HG03159 (cell line): Measurements from ENCODE around the gene PDCD4.

Experiments
- ATAC-seq: cut with Tn5 transposase; IDR thresholded peaks from one replicate; pipeline ENCODE4 v1.9.1; 2021; ENCODE audit warnings: mild to moderate bottlenecking, moderate library complexity; ENCODE audit not compliant: unreplicated experiment

PDCD4 gene

DNA sequence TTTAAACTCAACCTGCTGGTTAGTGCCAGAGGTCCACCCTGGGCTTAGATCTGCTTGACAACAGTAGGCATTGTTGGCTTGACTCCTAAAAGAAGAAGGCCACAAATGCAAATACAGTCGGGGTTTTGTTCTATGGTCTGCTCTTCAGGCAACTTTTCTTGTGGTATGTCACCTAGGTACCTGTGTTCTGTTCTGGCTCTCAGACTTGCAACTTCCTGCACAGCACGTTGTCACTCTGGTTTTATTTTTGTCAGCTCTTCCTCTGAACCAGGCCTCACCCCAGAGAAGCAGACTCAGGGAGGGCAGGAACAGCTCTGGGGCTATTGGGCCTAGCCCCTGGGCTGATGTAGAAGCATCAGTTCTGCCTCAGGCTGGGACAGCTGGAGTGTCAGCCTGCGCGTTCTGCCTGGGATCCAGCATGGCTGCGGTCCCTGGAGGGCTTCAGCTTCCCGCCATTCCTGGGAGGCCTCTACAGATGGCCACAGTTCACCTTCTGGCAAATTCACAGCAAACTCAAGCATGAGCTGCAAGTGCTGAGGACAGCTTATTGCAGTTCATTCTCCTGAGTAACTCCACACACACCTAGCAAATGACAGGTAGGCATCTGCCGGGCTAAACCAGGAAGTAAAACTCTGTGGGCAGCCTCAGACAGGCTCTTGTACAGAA lies 11.0 kb upstream of the PDCD4 start:
- ATAC-seq: peak; percentile 60

DNA sequence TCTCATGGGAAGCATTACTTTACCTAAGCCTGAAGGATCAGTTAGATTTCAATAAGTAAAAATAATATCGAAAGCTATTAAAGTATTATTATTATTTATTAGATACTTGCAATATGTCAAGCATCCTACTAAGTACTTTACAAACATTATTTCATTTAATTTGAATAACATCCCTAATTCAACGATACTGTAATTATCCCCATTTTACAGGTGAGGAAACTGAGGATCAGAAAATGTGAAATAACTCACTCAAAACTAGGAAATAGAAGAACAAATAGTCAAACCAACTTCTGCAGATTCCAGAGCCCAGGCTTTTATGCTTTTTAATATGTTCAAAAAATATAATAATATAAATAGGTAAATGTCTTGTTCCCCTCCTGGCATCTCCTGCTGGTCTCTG lies 10.3 kb upstream of the PDCD4 start:
- ATAC-seq: no peak

DNA sequence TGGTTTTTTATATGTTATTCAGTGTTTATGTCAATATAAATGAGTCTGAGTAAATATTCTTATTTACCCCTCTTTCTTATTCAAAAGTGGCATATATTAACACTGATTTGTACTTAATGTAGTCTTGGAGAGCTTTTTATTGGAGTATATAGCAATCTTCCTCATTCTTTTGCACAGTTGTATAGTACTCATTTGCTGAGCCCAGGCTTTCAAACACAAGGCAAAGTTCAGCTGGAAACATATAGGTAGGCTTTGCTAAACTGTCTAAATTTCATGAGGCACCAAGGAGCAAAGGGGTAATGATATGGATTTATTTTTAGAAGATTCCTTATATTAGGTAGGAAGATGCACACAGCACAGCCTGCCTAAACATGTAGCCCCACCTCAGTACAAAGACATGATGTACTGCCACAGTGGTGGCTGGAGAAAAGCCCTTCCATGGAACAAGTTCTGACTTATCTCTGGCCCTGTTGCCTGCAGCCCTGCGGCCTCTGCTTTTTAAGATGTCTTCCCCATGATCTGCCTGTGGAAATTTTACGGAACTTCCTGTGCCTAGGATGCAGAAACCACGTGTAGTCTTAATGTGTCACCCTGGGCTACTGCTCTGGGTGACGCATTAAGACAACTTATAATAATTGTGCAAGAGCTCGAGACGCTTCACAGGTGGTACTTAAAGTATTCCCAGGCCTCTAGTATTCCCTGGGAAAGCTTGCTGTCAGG lies 9.6 kb upstream of the PDCD4 start:
- ATAC-seq: no peak

DNA sequence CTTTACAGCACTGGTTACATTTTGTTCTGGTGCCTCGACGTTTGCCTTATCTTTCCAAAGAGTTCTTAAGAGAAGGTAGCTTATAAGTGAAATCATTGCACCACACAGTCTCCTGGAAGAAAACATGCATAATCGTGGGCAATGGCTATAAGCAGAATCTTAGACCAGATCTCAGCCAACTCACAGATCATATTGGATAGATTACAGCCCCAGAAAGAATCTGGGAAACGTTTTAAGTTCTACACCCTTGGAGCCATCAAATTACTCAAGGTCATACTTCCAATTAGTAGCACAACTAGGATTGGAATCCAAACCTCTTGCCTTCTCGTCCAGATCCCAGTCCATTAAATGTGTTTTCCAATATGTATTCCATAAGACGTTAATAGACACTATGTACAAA lies 8.8 kb upstream of the PDCD4 start:
- no peak for ATAC-seq

DNA sequence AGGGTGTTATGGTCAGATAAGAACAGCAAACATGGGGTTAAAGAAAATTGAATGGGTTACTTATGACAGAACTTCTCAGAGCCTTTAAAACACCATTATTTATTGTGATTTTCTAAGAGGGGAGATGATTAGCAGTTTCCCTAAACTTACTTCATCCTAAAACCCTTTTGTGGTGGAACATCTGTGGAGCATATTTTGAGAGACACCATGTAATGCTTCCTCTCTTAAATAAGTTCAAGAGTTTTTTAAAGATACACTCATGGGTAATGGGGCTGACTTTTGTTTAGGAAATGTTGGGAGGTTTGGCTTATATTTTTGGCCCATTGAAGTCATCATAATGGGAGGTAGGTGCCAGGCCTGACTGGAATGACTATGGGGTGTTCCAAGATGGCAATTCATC lies 8.4 kb upstream of the PDCD4 start:
- ATAC-seq: no peak

DNA sequence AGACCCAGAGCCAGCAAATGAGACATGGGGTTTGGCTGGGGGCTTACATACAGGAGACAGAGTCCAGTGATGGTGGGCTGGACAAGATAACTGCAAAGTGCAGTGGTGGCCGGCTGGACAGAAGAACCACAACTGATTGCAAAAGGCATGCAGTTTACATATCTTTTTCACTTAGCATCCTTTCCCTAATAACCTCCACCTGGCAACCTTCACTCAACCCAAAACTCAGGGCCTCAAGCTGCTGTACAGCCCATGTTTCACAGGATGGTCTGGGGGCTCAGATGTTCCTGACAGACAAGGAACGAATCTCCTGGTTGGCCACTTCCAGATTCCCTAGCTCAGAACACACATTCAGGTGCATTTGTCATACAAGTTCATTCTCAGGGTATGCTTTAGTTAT lies 7.8 kb upstream of the PDCD4 start:
- no peak for ATAC-seq

DNA sequence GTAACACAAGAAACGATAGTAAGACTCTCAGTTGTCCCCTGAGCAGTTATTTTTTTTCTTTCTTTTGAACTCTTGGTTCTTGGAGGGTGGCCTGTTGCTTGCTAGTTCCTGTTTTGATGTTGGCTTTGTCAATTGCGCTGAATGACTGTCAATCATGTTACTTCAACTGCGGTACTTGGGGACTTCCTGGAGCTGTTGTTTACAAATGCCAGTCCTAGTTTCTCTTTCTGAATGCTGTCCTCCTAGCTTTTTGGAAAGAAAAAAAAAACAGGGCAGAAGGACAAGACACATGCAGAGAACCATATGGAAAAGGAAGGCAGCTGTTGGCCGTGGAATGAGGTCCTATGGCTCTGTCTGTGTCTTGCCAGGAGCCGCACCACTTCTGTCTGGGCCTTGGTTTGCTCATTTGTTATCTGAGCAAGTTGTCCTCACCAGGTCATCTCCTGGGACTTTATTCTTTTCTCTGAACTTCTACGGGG lies 7.0 kb upstream of the PDCD4 start:
- ATAC-seq: peak; percentile 57

DNA sequence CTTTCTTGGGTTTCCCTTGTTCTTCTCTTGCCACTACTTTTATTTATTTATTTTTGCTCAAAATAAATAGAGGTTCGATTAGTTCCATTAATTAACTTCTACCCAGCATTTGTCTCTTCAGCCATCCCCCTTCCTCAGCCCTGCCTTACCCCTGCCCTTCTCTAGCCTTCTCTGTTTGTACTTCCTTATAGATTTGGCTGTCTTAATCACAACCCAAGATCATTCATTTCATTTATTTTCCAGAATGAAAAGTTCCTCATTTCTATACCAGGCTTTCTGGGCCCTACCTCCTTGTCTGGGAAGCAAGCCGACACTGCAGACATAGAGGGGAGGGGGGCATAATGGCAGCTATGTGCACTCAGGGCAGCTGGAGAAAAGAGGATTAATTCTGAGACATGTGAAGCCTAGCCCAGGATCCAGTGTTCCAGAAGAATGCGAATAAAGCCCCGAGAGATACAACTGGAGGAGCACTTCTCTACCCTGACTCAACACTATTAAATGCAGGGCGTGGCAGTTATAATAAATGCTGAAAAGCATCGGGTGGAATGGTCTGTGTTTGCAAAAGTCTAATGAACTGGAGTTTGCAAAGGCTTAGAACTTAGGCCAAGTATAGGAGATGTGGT lies 6.4 kb upstream of the PDCD4 start:
- ATAC-seq: no peak

DNA sequence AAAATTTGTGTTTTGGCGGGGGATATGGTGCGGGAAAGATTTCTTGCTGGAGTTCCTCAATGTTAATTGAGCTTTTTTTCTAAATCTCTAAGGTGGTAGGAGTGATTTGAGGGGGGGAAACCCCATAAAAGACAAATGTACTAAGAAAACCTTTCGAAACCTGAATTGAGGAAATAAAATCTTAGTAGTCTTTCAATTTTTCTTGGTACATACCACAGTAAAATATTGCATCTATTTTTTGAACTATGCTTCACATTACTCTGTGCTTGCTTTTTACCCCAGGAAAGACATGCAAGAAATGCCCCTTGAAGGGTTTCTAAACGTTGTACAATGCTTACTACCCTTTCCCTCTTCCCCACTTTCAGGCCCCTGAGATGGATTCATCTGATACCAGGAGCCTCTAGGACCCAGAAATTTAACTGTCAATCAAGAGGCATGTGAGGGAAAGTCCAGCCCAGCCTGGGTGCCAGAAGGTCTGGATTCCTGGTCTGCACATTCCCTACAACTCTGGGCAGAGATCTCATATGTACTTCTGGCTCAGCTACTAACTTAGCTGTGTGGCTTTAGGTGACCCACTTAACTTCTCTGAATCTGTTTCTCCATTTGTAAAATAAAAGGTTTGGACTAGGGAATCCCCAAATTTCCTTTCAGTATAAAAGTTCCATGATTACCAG lies 5.8 kb upstream of the PDCD4 start:
- no peak for ATAC-seq

DNA sequence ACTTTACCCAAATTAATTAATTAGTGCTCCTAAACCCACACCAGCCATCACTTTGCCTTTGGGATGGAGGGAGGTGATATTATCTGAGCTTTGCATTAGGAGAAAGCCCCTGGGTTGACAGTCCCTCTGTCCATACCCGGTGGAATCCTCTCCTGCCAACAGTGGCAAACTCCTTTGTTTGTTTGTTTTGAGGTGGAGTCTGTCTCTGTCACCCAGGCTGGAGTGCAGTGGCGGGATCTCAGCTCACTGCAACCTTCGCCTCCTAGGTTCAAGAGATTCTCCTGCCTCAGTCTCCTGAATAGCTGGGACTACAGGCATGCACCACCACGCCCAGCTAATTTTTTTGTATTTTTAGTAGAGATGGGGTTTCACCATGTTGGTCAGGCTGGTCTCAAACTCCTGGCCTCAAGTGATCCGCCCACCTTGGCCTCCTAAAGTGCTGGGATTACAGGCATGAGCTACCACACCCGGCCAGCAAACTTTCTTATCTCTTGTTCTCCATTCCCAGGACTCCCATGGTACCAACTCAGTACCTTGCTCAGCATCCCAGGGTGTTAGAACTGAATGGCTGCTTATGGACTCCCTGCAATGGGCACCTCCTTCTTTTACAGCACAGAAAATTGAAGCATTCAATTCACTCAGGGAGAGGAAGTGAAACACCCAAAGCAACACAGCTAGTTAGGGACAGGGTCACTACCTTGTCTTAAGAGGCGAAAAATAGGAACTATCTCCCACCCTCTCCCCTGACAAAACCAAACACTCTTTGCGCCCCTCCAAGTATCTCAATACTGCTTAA lies 4.5 kb upstream of the PDCD4 start:
- peak; percentile 39 for ATAC-seq

DNA sequence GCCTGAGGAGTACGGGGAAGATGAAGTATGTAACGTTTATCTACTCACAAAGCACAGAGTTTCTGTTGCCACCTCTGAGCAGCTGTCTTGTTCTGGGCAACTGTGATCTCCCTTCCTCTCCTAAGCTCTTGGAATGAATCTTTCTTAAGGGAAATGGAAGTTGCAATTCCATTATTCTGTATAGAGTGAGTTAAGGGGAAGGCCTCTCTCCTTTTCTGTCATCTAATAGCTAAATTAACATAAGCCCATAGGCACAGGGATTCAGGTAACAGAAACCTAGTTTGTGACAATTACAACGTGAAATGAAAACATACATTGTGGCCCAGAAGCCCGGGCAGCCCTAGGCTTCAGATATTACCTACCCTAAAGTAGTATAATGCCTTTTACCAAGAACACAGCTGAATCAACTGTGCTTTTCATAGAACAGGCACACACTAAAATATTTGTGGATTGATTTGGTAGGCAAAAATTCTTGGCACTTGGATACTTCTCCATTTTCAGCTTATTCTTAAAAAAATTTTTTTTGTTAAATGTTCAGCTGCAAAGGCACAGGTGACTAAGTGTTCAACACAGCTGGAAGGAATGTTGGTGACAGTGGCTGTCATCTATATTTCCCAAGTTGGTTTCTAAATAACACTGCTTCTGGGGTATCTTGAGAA lies 3.8 kb upstream of the PDCD4 start:
- ATAC-seq: no peak

DNA sequence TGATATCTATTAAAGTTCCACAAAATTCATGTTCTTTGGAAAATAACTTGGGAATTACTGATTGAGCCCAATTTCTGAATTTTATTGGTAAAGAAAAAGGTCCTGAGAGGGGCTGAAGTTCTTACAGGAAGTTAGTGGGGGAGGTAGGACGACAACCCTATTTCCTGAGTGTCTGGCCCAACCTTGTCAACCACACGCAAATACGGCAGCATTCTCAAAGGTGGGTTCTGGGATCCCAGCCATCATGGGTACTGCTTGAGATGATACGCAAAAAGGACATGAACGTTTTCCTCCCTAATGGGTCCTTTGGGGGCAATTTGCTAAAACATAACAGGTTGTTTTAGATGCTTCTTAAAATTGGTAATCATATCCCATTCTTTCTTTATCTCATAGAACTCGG lies 2.7 kb upstream of the PDCD4 start:
- no peak for ATAC-seq

DNA sequence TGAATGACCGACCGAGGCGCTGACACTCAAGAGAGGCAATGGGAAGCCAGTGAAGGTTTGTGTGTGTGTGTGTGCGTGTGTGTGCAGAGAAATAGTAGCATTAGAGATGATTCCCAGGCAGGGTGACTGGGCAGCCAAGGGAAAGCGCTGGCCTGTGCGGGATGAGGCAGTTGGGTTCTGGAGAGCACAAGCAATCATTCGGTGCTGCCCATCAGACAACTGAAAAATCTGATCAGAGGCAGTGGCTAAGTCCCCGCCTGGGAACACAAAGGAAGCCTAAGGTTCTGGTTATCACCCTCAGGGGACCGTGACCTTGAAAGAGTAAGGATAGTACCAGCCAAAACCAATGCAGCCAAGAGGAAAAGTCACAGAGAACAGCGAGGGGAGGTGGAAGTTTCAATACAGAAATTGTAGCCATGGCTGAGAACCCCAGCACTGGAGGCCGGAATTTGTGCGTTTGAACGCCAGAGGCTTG lies 868 bp upstream of the PDCD4 start:
- ATAC-seq: no peak

DNA sequence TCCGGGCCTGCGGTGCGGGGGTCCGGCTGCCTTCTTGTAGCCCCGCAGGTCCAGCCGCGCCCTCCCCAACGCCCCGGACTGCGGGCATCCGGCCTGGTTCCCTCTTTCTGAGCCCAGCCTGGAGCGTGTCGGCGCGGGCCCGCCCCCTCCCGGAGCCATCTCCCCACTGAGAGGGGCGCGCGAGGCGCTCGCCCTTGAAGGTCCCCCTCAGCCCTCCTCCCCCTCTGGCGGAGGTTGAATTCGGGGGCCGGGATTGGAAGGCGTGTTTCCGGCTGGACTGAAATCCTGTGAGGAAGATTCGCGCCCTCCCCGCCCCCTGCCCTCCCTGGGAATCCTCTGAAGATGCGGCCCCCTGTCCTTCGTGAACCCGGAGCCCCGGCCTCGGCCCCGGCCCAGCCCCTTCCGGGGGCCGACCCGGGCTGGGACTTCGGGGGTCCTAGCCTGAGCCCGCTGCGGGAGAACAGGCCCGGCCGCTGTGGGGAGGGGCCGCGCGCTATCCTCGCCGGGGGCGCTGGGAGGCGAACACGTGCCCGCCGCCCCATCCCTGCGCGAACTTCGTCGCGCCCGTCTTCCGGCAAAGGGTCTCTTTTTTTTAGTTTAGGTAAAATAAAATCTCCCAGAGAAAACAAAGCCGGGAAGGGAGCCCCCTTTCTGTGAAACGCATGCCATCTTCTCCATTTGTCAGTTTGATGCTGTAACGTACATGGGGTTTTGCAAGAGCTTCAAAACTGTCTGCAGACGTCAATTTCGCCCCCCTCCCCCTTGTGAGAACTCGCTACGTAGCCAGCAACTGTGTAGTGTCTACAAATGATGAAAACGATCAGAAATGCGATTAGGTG lies 636 bp downstream of the PDCD4 start:
- ATAC-seq: peak; percentile 40

DNA sequence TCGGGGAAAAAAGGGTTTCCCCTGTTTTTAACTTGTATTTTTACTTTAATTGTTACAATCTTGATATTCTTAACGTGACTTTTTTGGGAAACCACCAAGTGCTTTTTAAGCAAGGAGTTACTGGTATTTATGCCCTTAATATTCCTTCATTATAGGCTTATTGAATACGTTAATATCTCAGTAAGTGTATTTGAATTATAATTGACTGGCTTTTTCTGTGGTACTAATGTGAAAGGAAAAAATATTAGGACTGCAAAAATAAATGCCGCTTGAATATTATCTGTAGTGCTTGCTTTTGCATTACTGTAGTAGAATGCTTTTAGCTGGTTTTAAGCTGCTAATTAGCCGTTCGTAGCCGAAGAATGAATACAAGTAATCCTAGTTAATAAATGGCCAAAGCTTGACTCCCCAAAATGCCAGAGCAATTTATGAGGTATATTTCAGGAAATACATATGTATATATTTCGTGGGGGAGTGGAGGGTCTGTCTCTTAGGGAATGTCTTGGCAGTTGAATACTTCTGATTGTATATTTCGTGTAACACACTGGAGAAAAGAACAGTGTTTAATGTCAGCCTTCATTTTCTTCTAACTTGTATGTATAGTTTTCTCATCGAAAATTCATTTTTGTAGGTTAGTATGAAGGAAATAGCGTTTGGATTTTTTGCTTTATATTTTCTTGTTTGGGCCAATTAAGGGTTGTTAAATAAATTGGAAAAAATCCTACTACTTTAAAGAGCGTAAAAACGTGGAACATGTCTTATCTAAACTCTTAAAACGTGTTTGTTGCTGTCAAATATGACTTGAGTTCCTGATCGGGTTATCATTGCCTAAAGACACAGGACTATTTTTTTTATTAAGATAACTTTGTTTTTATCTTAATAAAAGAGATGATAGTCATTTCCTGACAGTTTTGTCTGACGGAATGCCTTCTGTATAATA lies 1.5 kb downstream of the PDCD4 start:
- no peak for ATAC-seq

DNA sequence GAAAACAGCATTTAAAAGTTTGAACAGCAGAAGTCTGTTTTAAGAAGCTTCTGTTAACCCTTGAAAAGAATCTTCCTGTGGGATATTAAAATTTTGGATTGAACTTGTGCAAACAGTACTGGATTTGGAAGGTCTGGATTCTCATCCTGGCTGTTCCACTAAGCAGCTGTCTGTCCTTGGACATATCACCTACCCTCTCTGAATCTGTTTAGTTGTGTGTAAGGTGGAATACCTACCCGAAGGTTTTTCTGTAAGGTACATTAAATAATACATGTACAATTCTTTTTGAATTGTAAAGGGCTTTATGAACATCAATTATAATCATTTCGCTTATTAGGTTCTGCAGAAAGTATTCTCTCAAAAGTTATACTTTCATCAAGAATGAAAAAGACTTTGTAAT lies 2.2 kb downstream of the PDCD4 start:
- ATAC-seq: no peak

DNA sequence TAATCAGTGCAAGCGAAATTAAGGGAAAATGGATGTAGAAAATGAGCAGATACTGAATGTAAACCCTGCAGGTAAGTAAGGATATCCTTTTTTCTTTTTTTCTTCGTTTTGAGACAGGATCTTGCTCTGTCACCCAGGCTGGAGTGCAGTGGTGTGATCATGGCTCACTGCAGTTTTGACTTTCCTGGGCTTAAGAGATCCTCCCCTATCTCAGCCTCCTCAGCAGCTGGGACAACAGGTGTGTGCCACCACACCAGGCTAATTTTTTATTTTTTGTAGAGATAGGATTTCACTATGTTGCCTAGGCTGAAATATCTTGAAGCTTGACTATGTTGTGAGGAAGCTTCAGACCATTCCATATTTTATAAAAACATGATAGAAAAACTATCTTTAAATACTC lies 4.3 kb downstream of the PDCD4 start:
- ATAC-seq: no peak

DNA sequence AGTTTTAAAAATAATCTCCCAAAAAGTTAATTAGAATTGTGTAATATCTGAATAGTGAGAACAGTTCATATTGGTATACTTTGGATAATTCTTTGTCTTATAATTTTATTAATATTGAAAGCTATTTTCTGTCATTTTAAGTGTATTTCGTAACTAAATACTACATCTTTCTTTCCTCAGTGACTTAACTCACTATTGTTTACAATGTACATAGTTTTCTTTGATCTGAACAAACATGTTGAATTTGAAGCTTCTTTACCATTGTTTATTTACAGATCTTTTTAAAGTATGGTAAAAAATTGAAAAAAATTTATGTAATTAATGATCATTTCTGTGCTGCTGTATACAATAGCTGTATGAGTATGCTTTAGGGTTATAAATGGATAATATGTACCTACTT lies 5.1 kb downstream of the PDCD4 start:
- no peak for ATAC-seq
